ENCODE data around the gene HOXB5.

HOXB5 gene

DNA sequence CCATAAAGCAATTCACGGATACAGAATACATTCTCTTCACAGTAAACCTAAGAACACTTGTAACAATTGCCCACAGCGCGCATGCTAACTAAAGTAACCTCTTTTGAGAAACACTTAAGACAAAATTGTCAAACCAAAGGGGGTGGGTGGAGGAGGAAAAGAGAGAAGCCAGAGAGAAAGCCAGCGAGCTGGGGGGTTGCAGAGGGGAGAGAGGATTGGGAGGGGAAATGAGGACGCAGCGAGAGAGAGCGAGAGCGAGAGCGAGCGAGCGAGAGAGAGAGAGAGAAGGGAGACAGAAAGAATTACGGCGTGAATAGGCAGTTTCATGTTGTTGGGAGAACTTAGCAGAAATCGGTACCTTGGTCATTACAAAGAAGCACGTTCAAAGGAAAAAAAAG lies 18.9 kb upstream of the HOXB5 start:
- Histone ChIP-seq H3K27me3 (peaks cover 95% of the 10 kb centered on the region), H3K36me3 (no peaks in the 10 kb centered on the region), H3K4me1 (no peaks in the 10 kb centered on the region), H3K4me3 (ENCODE audit: low read depth, low read length) (no peak overlapping the region), H3K9me3 (no peaks in the 10 kb centered on the region)
- TF ChIP-seq, protein P1, sequence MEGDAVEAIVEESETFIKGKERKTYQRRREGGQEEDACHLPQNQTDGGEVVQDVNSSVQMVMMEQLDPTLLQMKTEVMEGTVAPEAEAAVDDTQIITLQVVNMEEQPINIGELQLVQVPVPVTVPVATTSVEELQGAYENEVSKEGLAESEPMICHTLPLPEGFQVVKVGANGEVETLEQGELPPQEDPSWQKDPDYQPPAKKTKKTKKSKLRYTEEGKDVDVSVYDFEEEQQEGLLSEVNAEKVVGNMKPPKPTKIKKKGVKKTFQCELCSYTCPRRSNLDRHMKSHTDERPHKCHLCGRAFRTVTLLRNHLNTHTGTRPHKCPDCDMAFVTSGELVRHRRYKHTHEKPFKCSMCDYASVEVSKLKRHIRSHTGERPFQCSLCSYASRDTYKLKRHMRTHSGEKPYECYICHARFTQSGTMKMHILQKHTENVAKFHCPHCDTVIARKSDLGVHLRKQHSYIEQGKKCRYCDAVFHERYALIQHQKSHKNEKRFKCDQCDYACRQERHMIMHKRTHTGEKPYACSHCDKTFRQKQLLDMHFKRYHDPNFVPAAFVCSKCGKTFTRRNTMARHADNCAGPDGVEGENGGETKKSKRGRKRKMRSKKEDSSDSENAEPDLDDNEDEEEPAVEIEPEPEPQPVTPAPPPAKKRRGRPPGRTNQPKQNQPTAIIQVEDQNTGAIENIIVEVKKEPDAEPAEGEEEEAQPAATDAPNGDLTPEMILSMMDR (IDR thresholded peaks at IDR 0.05; ENCODE audit: low read depth, low read length): no peak
- no peak for DNase-seq

DNA sequence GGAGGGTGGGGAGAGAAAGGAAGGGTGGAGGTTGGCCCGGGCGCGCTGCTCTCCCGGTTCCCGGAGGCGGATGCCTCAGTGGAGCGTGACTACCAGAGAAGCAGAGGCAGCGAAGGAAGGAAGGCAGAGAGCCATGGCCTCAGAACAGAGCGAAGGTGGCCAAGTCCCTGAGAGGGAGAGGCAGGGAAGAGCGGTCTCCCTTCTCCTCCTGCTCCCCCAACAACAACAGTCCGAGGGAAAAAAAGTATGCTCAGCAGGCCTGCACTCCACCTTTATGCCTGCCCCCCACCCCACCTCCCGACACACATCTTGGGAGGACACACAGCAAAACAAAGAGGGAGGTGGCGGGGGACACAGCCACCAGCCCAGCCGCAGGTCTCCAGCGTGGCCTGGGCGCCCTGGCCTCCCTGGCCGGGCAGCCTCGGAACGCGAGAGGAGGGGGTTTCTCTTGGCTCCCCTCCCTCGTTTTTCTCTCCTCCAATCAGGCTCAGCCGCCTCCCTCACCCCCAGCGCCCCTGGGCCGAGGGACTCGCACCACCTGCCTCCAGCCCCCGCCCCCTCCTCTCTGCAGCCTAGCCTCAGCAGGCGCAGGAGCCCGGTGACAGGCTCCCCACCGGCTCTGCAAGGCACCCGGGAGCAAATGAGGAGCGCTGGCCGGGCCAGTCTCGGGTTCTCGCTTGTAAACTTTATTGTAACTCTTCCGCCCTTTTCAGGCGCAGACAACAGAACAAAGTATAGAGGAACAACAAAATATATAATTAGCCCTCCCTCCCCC lies 18.3 kb upstream of the HOXB5 start:
- TF ChIP-seq, protein P1 (IDR thresholded peaks at IDR 0.05; ENCODE audit: low read depth, low read length): no peak
- no peaks in the 10 kb centered on the region for H3K4me1 ChIP-seq
- H3K27me3 ChIP-seq: peaks cover 95% of the 10 kb centered on the region
- no peaks in the 10 kb centered on the region for H3K36me3 ChIP-seq
- H3K4me3 ChIP-seq (ENCODE audit: low read depth, low read length): no peak overlapping the region
- DNase-seq: no peak
- no peaks in the 10 kb centered on the region for H3K9me3 ChIP-seq

DNA sequence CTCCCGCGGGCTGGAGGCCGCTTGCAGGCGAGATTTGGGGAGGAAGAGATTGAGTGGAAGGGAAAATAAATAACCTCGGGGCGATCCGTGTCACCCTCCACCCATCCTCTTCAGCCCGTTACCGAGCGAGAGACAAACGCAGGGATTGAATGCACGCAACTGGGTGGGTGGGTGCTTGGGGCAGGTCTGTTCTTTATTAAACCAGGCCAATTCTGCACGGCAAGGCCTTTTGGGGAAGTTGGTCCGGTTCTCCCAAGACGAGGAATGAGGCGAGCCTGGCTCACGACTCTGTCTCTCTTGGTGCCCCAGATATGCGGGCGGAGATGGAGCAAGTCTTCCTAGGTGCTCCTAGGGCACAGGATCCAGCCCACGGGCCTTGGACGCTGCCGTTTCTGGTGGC lies 17.6 kb upstream of the HOXB5 start:
- DNase-seq: no peak
- Histone ChIP-seq H3K4me3 (ENCODE audit: low read depth, low read length) (peak overlapping the region; percentile 13; the same call in 1 of the 2 replicates), H3K4me1 (no peaks in the 10 kb centered on the region), H3K27me3 (peaks cover 95% of the 10 kb centered on the region), H3K9me3 (no peaks in the 10 kb centered on the region), H3K36me3 (no peaks in the 10 kb centered on the region)
- TF ChIP-seq, protein P1 (IDR thresholded peaks at IDR 0.05; ENCODE audit: low read depth, low read length): no peak

DNA sequence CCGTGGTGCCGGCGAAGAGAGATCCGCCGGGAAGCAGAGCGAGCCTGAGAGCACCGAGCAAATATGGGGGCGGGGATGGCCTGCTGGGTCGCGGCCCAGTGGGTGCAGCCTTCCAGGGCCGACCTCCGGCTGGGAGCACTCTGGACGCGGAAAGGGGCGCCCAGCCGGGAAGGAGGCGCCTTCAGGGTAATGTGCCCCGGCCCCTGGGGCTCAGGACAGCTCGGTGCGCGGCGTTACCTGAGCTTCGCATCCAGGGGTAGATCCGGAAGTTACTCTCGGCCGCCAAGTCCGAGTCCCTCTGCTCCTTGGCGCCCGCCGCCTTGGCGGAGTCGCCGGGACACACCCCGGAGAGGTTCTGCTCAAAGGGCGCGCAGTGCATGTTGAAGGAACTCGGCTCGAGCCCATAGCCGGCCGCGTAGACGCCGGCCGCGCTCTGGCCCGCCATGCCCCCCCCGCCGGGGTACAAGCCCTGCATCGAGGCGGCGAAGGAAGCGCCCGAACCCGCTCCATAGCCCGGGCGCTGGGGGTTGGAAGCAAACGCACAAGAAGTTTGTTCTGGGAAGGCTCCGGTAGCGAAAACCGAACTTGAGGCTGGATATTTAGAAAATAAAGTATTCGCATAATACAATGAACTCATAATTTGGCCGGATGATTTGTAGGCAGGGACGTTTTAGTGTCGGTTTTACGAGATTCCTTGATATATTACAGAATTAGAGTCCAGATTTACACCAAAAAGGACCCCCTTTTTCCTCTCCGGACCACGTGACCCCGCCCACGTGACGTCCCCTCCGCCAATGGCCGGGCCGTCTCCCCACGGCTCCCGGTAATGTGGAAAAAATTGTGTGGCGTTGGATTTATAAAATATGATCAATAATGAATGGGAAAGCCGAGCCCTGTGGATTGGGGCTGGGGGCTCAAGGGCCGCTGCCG lies 17.0 kb upstream of the HOXB5 start, which contains the start of gene HOXB7:
Gene HOXB7 (minus strand): TSS at position 736 of the 930 bp plus-strand sequence. CDS start 99 bp downstream, at position 637.
- H3K9me3 ChIP-seq: no peaks in the 10 kb centered on the region
- H3K27me3 ChIP-seq: peaks cover 95% of the 10 kb centered on the region
- H3K4me1 ChIP-seq: no peaks in the 10 kb centered on the region
- H3K4me3 ChIP-seq (ENCODE audit: low read depth, low read length): peak within 1 kb of the TSS; percentile 13; the same call in 1 of the 2 replicates
- TF ChIP-seq, protein P1 (IDR thresholded peaks at IDR 0.05; ENCODE audit: low read depth, low read length): no peak
- DNase-seq: no peak
- no peaks in the 10 kb centered on the region for H3K36me3 ChIP-seq

DNA sequence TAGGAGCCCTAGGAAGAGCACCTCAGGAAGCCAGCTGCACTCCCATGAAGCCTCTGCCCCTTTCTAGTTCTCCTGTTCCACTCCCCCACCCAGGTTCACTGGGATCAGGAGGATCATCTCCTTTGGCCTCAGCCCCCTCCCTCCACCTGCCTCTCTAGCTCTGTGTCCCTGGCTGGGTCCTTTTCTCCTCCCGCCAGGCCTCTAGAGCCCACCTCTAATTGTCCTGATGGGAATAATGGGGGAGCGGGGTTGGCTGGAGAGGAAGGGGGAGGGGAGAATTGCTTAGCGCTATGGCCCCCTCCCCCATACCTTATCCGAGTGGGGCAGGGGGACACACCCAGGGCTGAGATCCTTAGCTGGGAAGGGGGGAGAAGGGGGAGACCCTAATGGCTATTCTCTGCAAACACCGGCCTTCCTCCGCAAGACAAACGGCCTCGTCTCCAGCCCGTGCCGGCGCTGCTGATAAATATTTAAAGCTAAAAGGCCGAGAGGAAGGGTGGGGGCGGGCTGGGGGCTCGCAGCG lies 16.2 kb upstream of the HOXB5 start:
- H3K27me3 ChIP-seq: peaks cover 95% of the 10 kb centered on the region
- H3K4me1 ChIP-seq: no peaks in the 10 kb centered on the region
- no peaks in the 10 kb centered on the region for H3K9me3 ChIP-seq
- H3K36me3 ChIP-seq: no peaks in the 10 kb centered on the region
- H3K4me3 ChIP-seq (ENCODE audit: low read depth, low read length): no peak overlapping the region
- TF ChIP-seq, protein P1 (IDR thresholded peaks at IDR 0.05; ENCODE audit: low read depth, low read length): no peak
- no peak for DNase-seq

All from BE2C (cell line).